HepG2 (cell line): ENCODE results near the gene RGS7. TPM values are rescaled to one million over a fixed set of nuclear protein-coding genes. Genes with fewer than 3 reads are reported as not detected.

Experiments used
- ATAC-seq: fragments of 200-7000 bp; cut with Tn5 transposase; 3 replicates; pipeline ENCODE4 v1.9.1; 2020; ENCODE audit warnings: mild to moderate bottlenecking, moderate library complexity
- Bru-seq: library from RNA; stranded (reverse); fragments of 400-500 nt; gene quantifications from one replicate; lab custom pipeline; 2021; lab: Mats Ljungman, UMichigan
- BruChase-seq, 2 experiments: library from RNA; stranded (reverse); fragments of 400-500 nt; gene quantifications; one replicate each; lab custom pipeline; 2021; lab: Mats Ljungman, UMichigan
- BruUV-seq: library from RNA; stranded (reverse); fragments of 400-500 nt; replicated peaks from 2 replicates; lab custom pipeline; 2021; lab: Mats Ljungman, UMichigan
- CTCF ChIA-PET: fragments of 300-600 bp; formaldehyde crosslinking; extraction: SDS; loops from one replicate; lab custom pipeline; 2021; ENCODE audit warnings: low total read pairs, inconsistent platforms, low intra/inter-chr PET ratio; lab: Yijun Ruan, JAX
- POLR2A ChIA-PET: fragments of 350-600 bp; sonication (Branson Sonifier 250); formaldehyde crosslinking; loops from one replicate; lab custom pipeline; 2020; ENCODE audit warnings: antibody characterized with exemption, inconsistent platforms; lab: Yijun Ruan, JAX
- DNase-seq: peaks from one replicate; pipeline ENCODE4 v3.0.0-alpha.2; 2015; ENCODE audit warnings: low spot score
- FAIRE-seq: peaks from 3 replicates; lab custom pipeline; 2011; peaks lifted over from hg19 to GRCh38; lab: Jason Lieb, UNC
- H2AFZ ChIP-seq: one replicate; pipeline ENCODE4 v1.6.1; 2011; ENCODE audit warnings: low read length, inconsistent platforms
- H3K27ac ChIP-seq: fragments of 300-600 bp; 3 replicates; pipeline ENCODE4 v1.8.0; 2011; ENCODE audit warnings: mixed run types, mild to moderate bottlenecking, mixed read lengths, low read length, inconsistent platforms; ENCODE audit not compliant: insufficient read depth; ENCODE audit errors: extremely low read length
- H3K27me3 ChIP-seq, 2 experiments: fragments of 200-600 bp in 1 of 2; 2 replicates in 1 of 2; 3 replicates in 1 of 2; pipeline versions ENCODE4 v1.6.0 to v1.8.0; 2011; ENCODE audit warnings: low read length in 2 of 2, mild to moderate bottlenecking in 2 of 2, moderate library complexity in 2 of 2, inconsistent platforms in 1 of 2; ENCODE audit not compliant: insufficient read depth in 2 of 2, control insufficient read depth in 1 of 2
- H3K36me3 ChIP-seq, 2 experiments: fragments of 200-600 bp in 1 of 2; replicated peaks in 1 of 2; 2 replicates in 1 of 2; 3 replicates in 1 of 2; pipeline versions ENCODE4 v1.5.1 to v1.8.0; 2011; ENCODE audit warnings: low read length in 2 of 2, inconsistent platforms in 1 of 2; ENCODE audit not compliant: insufficient read depth in 2 of 2, control insufficient read depth in 1 of 2
- H3K4me1 ChIP-seq: 2 replicates; pipeline ENCODE4 v1.5.1; 2012; ENCODE audit warnings: low read length, inconsistent platforms; ENCODE audit not compliant: insufficient read depth
- H3K4me2 ChIP-seq: 2 replicates; pipeline ENCODE4 v1.6.0; 2011; ENCODE audit warnings: low read depth, low read length, inconsistent platforms
- H3K4me3 ChIP-seq, 3 experiments: fragments of 200-600 bp in 1 of 3; sonication (generic), shearing (Covaris generic) in 1 of 3; replicated peaks in 1 of 3; 2 replicates each; pipeline ENCODE4 v1.5.1; 2011 to 2016; ENCODE audit warnings: low read length in 3 of 3, inconsistent platforms in 2 of 3, low read depth in 2 of 3, mild to moderate bottlenecking in 2 of 3, control low read depth in 1 of 3, mixed read lengths in 1 of 3; ENCODE audit not compliant: insufficient read depth in 1 of 3
- H3K79me2 ChIP-seq: one replicate; pipeline ENCODE4 v1.6.1; 2011; ENCODE audit warnings: low read length, inconsistent platforms; ENCODE audit not compliant: insufficient read depth
- H3K9ac ChIP-seq: 2 replicates; pipeline ENCODE4 v1.6.0; 2011; ENCODE audit warnings: mild to moderate bottlenecking, low read depth, low read length, inconsistent platforms; ENCODE audit not compliant: insufficient read depth
- H3K9me3 ChIP-seq: 2 replicates; pipeline ENCODE4 v1.5.1; 2012; ENCODE audit warnings: mild to moderate bottlenecking, low read length
- H4K20me1 ChIP-seq: 2 replicates; pipeline ENCODE4 v1.6.0; 2011; ENCODE audit warnings: inconsistent platforms, mild to moderate bottlenecking, low read length, moderate library complexity; ENCODE audit not compliant: insufficient read depth
- ARID2 ChIP-seq: sonication (generic); formaldehyde crosslinking; IDR thresholded peaks from 2 replicates; pipeline ENCODE4 v1.8.1; 2022; ENCODE audit warnings: mild to moderate bottlenecking, missing genetic modification reagents, borderline replicate concordance
- MIER2 ChIP-seq: IDR thresholded peaks from 2 replicates; pipeline ENCODE4 v1.6.1; 2016; ENCODE audit warnings: missing biosample characterization, missing genetic modification reagents
- REL ChIP-seq: sonication (generic); formaldehyde crosslinking; conservative IDR thresholded peaks from 2 replicates; pipeline ENCODE4 v1.8.0; 2022; ENCODE audit warnings: mild to moderate bottlenecking, missing genetic modification reagents, moderate library complexity
- RXRA ChIP-seq: sonication (generic); formaldehyde crosslinking; IDR thresholded peaks from 2 replicates; pipeline ENCODE4 v1.5.1; 2020; ENCODE audit warnings: missing genetic modification reagents
- SOX6 ChIP-seq, 2 experiments: fragments of 450-650 bp in 1 of 2; sonication (generic) in 1 of 2; formaldehyde crosslinking in 1 of 2; IDR thresholded peaks; 2 replicates each; pipeline versions ENCODE4 v1.4.0 to v1.6.1; 2017 to 2020; ENCODE audit warnings: antibody characterized with exemption in 1 of 2, mild to moderate bottlenecking in 1 of 2, missing genetic modification reagents in 1 of 2
- TBX2 ChIP-seq: sonication (generic); formaldehyde crosslinking; IDR thresholded peaks from 2 replicates; pipeline ENCODE4 v1.5.0; 2020; ENCODE audit warnings: missing genetic modification reagents, mild to moderate bottlenecking, borderline replicate concordance
- TGIF2 ChIP-seq: IDR thresholded peaks from 2 replicates; pipeline ENCODE4 v1.6.1; 2016; ENCODE audit warnings: control low read depth, missing compliant biosample characterization
- ZFP41 ChIP-seq: sonication (generic); formaldehyde crosslinking; IDR thresholded peaks from 2 replicates; pipeline ENCODE4 v1.4.0; 2020; ENCODE audit warnings: mild to moderate bottlenecking, missing genetic modification reagents, borderline replicate concordance
- ZNF10 ChIP-seq: sonication (generic); formaldehyde crosslinking; IDR thresholded peaks from 2 replicates; pipeline ENCODE4 v1.4.0; 2020; ENCODE audit warnings: mild to moderate bottlenecking, low read depth, missing genetic modification reagents, borderline replicate concordance
- ZNF567 ChIP-seq: sonication (generic); formaldehyde crosslinking; IDR thresholded peaks from 2 replicates; pipeline ENCODE4 v1.8.1; 2023; ENCODE audit warnings: mild to moderate bottlenecking, missing genetic modification reagents, borderline replicate concordance
- WGBS: methylation state at CpG from one replicate; pipeline ENCODE4 v1.1.6; 2017; ENCODE audit warnings: low lambda C conversion rate; 5-methylcytosine and 5-hydroxymethylcytosine counted together
- in situ Hi-C: cut with HindIII; loops from 2 replicates; pipeline ENCODE4 v1.10.0; 2017; ENCODE audit warnings: low pct_unique_long_range_greater_than_20kb; ENCODE audit not compliant: extremely low pct_ligation_motif_present
- intact Hi-C: fragments of 100-400 bp; cut with micrococcal nuclease; formaldehyde crosslinking; loops from one replicate; pipeline ENCODE4 v1.10.0; 2022; ENCODE audit not compliant: unreplicated experiment
- long read RNA-seq, 2 experiments: library from RNA in 1 of 2; library from polyadenylated mRNA in 1 of 2; stranded (forward) in 1 of 2; unstranded in 1 of 2; transcript quantifications; one replicate each; pipeline ENCODE4 v2.0.0, GENCODE V29; 2019 to 2022
- polyA minus RNA-seq, 3 experiments: library from RNA; depleted of rRNA, polyadenylated mRNA; stranded (reverse); fragments of >200 nt; gene quantifications; 2 replicates each; pipeline ENCODE4 v1.2.3, GENCODE V29; 2011; ENCODE audit warnings: low replicate concordance in 1 of 3
- polyA plus RNA-seq, 8 experiments: library from polyadenylated mRNA; depleted of rRNA in 3 of 8; stranded (reverse) in 7 of 8; unstranded in 1 of 8; fragments of >200 nt; fragmentation: Illumina TruSeq in 4 of 8; extraction: Trizol in 4 of 8; gene quantifications; 2 replicates each; pipeline versions ENCODE4 v1.2.1 to v1.2.3, GENCODE V29; 2011 to 2016; ENCODE audit warnings: low read depth in 4 of 8, missing spikeins in 1 of 8, mixed read lengths in 1 of 8; ENCODE audit not compliant: insufficient read depth in 1 of 8
- total RNA-seq, 5 experiments: library from RNA; depleted of rRNA; stranded (reverse); fragments of >200 nt; fragmentation: Illumina TruSeq; extraction: Trizol; gene quantifications; 2 replicates each; pipeline ENCODE4 v1.2.3, GENCODE V29; 2016; ENCODE audit warnings: low read depth in 1 of 5
- TF ChIP-seq, protein P1 (sequence below): IDR thresholded peaks from 2 replicates; pipeline ENCODE4 v1.6.1; 2012; ENCODE audit warnings: inconsistent platforms
- TF ChIP-seq, protein P2 (sequence below): sonication (generic); formaldehyde crosslinking; IDR thresholded peaks from 2 replicates; pipeline ENCODE4 v1.5.0; 2020; ENCODE audit warnings: missing genetic modification reagents, mild to moderate bottlenecking, borderline replicate concordance
- TF ChIP-seq, protein P3 (sequence below): IDR thresholded peaks from 2 replicates; pipeline ENCODE4 v1.6.1; 2016; ENCODE audit warnings: missing compliant biosample characterization, missing genetic modification reagents, borderline replicate concordance

Gene RGS7
- total RNA-seq (2016; rRNA removed; fragmentation: Illumina TruSeq; extraction: Trizol) (not detected in 2 replicates), polyA plus RNA-seq (2011; rRNA removed) (not detected in 2 replicates), polyA minus RNA-seq (2011; rRNA and poly(A)+ RNA removed; ENCODE audit: low replicate concordance) (not detected in 2 replicates), Bru-seq, nascent RNA (percentile 0 among the genes with signal in this experiment), BruChase-seq, experiment 1, labeled RNA remaining after a 6-hour chase (percentile 2 among the genes with signal in this experiment), BruChase-seq, experiment 2, labeled RNA remaining after a 2-hour chase (percentile 2 among the genes with signal in this experiment)
- not detected in 2 replicates for total RNA-seq (2016; cell fraction: cytosol; rRNA removed; fragmentation: Illumina TruSeq; extraction: Trizol; ENCODE audit: low read depth)
- total RNA-seq (2016; cell fraction: insoluble cytoplasmic fraction; rRNA removed; fragmentation: Illumina TruSeq; extraction: Trizol), result not detected in 2 replicates
- total RNA-seq (2016; cell fraction: membrane; rRNA removed; fragmentation: Illumina TruSeq; extraction: Trizol), result not detected in 2 replicates
- total RNA-seq (2016; cell fraction: nucleus; rRNA removed; fragmentation: Illumina TruSeq; extraction: Trizol), result not detected in 2 replicates
- not detected in 2 replicates for polyA plus RNA-seq (2011; cell fraction: cytosol; rRNA removed)
- polyA plus RNA-seq (2011; cell fraction: nucleus; rRNA removed), result not detected in 2 replicates
- not detected in 2 replicates for polyA plus RNA-seq (2012)
- polyA plus RNA-seq (2016; cell fraction: cytosol; fragmentation: Illumina TruSeq; extraction: Trizol; ENCODE audit: low read depth), result not detected in 2 replicates
- not detected in 2 replicates for polyA plus RNA-seq (2016; cell fraction: insoluble cytoplasmic fraction; fragmentation: Illumina TruSeq; extraction: Trizol; ENCODE audit: low read depth)
- not detected in 2 replicates for polyA plus RNA-seq (2016; cell fraction: membrane; fragmentation: Illumina TruSeq; extraction: Trizol; ENCODE audit: low read depth)
- polyA plus RNA-seq (2016; cell fraction: nucleus; fragmentation: Illumina TruSeq; extraction: Trizol; ENCODE audit: insufficient read depth, low read depth), result not detected in 2 replicates
- not detected in 2 replicates for polyA minus RNA-seq (2011; cell fraction: cytosol; rRNA and poly(A)+ RNA removed)
- not detected in 2 replicates for polyA minus RNA-seq (2011; cell fraction: nucleus; rRNA and poly(A)+ RNA removed)
- long read RNA-seq, experiment 1, result 0 reads
- long read RNA-seq, experiment 2, result 0 reads

DNA sequence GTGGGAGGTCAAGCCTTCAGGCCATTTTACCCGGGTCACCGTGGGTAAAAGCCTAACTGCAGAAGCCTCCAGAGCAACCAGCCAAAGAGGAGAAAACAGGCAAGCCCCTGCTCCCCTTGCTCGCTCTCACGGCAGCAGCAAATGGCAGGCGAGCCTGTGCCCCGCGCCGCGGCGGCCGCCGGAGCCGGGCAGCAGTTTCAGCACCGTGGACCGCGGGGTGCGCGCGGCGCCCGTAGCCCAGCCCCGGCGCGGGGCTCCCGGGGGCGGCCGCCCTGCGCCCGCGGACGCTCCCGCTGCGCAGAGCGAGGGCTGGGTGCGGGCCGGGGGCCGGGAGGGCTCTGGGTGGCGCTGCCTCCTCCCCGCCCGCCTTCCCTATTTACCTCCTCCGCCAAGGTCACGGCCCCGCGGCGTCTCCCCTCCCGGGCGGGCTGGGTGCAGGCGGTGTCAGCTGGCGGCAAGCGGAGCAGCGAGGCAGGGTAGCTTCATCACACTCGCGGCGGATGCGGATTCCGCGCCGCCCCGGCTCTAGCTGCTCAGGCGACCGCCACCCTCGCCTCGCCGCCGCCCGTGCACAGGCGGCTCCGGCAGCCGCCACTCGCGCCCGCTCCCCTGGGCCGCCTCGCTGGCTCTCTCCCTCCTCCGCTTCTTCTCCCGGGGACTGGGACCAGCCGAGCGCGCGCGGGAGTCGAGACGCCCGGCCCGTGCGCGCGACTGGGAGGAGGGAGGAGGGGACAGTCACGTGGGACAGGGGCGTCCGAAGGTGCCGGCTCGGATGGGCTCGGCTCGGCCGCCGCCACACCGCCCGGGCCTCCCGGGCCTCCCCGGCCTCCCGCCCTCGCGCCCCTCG, at the start of gene RGS7:
TSS of gene RGS7 (minus strand) at position 687 of the 847 bp plus-strand sequence.
- ATAC-seq (peak; percentile 91), FAIRE-seq (no peak), DNase-seq (peak; percentile 4)
- ChIA-PET CTCF (no interaction called here), POLR2A (no interaction called here)
- no peak within 1 kb of the TSS for H3K27ac ChIP-seq
- no peaks in the 10 kb centered on the region for H4K20me1 ChIP-seq
- H3K9me3 ChIP-seq, result no peaks in the 10 kb centered on the region
- H3K4me1 ChIP-seq, result no peaks in the 10 kb centered on the region
- peak within 1 kb of the TSS; percentile 73 for H3K4me2 ChIP-seq
- H3K27me3 ChIP-seq, result peaks cover 0 to 17% of the 10 kb centered on the region in 2 experiments; a peak in 3 of 5 replicates
- WGBS, result 3% methylated on average over 5 of the region's 105 CpGs
- H2AFZ ChIP-seq, result no peak within 1 kb of the TSS
- in situ Hi-C loops, result no loop called here
- no peak within 1 kb of the TSS for H3K9ac ChIP-seq
- BruUV-seq, result no TSS peak
- H3K4me3 ChIP-seq, result peak within 1 kb of the TSS; percentile 12 to 66 (median 42); a peak in 4 of 6 replicates
- no peaks in the 10 kb centered on the region for H3K79me2 ChIP-seq
- intact Hi-C loops, result no loop called here
- no peaks in the 10 kb centered on the region for H3K36me3 ChIP-seq
- TF ChIP-seq, protein P1, sequence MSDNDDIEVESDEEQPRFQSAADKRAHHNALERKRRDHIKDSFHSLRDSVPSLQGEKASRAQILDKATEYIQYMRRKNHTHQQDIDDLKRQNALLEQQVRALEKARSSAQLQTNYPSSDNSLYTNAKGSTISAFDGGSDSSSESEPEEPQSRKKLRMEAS, result no peak
- TF ChIP-seq, protein P2, sequence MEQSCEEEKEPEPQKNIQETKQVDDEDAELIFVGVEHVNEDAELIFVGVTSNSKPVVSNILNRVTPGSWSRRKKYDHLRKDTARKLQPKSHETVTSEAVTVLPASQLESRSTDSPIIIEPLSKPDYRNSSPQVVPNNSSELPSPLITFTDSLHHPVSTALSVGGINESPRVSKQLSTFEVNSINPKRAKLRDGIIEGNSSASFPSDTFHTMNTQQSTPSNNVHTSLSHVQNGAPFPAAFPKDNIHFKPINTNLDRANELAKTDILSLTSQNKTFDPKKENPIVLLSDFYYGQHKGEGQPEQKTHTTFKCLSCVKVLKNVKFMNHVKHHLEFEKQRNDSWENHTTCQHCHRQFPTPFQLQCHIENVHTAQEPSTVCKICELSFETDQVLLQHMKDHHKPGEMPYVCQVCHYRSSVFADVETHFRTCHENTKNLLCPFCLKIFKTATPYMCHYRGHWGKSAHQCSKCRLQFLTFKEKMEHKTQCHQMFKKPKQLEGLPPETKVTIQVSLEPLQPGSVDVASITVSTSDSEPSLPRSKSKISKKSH (CRISPR knock-in tag), result no peak
- TF ChIP-seq ZFP41 (CRISPR knock-in tag) (no peak), TBX2 (no peak; the same call in 1 of the 2 replicates), RXRA (CRISPR knock-in tag) (no peak), REL (CRISPR knock-in tag) (no peak), ZNF10 (CRISPR knock-in tag) (no peak), ZNF567 (CRISPR knock-in tag) (no peak), SOX6 (IDR thresholded peaks at IDR 0.05) (no peak), SOX6 (CRISPR knock-in tag; IDR thresholded peaks at IDR 0.05) (no peak), MIER2 (CRISPR knock-in tag) (no peak), TGIF2 (CRISPR knock-in tag) (no peak), ARID2 (CRISPR knock-in tag) (no peak)
- TF ChIP-seq, protein P3, sequence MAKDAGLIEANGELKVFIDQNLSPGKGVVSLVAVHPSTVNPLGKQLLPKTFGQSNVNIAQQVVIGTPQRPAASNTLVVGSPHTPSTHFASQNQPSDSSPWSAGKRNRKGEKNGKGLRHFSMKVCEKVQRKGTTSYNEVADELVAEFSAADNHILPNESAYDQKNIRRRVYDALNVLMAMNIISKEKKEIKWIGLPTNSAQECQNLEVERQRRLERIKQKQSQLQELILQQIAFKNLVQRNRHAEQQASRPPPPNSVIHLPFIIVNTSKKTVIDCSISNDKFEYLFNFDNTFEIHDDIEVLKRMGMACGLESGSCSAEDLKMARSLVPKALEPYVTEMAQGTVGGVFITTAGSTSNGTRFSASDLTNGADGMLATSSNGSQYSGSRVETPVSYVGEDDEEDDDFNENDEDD (CRISPR knock-in tag), result no peak
